ENCODE results near the gene CDH4. TPM values are rescaled to one million over a fixed set of nuclear protein-coding genes. Genes with fewer than 3 reads are reported as not detected.
A peak's percentile ranks its signal among the peaks of the same experiment; 100 is the strongest.
"Not testable (repeated sequence)": the region's sequence is repeated elsewhere in the genome, so short reads cannot be mapped to it uniquely, and the experiment has no call there.

Gene CDH4
- total RNA-seq, 2 donors from 2014 or later = 0.08 to 0.09 TPM

DNA sequence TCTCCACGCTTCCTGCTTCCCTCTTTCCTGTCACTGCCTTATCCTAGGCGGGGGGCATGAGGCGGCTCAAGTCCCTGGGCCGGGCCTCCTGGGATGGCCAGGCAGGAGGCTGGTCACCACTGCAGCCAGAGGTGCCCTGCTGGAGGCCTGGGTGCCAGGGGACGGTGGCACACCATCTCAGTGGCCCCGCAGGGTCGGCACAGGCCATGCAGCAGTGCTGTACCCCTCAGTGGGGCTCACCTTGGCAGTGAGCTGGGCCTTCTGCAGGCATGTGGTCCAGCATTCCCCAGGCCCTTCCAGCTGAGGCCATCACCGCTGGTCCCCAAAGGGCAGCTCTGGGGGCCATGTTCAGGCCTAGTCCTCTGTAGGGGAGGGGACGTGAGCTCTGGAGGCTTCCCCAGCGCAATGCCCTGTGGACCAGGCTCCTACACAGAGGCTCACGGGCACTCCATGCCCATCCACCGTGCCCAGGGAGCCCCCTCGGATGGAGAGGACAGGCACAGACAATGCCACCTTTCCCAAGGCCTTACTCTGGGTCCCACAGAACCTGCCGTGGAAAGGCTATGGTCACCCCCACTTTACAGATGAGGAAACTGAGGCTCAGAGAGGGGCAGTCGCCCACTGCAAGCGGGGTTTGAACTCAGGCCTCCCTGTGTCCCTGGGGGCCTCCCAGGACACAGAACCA is 689.8 kb downstream of the CDH4 start:
- no peaks in the 10 kb centered on the region for H3K9me3 Mint-ChIP-seq
- no peaks in the 10 kb centered on the region for H3K36me3 Mint-ChIP-seq
- ATAC-seq (no peak), DNase-seq (ENCODE audit: low spot score in 2 of 2) (peak in 1 of 2 donors; percentile 39)
- no peak overlapping the region for H3K27ac Mint-ChIP-seq

DNA sequence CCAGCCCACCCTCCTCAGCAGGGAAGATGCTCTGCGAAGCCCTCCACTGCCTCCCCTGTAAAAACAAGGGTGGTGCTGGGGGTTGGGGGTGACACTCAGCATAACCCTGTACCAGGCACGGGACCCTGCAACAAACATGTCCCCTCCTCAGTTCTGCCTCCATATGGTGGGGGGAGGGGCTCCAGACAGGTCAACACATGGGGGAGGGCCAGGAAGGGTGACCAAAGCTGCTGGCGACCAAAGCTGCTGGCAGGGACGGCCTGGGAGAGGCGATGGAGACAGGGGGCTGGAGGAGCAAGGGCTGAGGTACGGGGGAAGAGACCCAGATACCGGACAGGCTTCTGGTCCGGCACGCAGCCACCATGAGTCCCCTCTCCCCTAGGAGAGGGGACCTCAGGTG is 690.5 kb downstream of the CDH4 start:
- no peaks in the 10 kb centered on the region for H3K9me3 Mint-ChIP-seq
- H3K36me3 Mint-ChIP-seq = no peaks in the 10 kb centered on the region
- no peak overlapping the region for H3K27ac Mint-ChIP-seq
- ATAC-seq = no peak
- no peak for DNase-seq (ENCODE audit: low spot score in 2 of 2)

DNA sequence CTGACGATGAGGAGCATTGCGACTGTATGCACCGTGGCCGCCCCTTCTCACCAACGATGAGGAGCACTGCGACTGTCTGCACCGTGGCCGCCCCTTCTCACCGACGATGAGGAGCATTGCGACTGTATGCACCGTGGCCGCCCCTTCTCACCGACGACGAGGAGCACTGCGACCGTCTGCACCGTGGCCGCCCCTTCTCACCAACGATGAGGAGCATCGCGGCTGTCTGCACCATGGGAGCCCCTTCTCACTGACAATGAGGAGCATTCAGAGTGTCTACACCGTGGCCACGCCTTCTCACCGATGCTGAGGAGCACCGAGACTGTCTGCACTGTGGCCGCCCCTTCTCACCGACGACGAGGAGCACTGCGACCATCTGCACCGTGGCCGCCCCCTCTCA is 692.9 kb downstream of the CDH4 start:
- not testable (repeated sequence) for ATAC-seq; H3K9me3 Mint-ChIP-seq; H3K36me3 Mint-ChIP-seq; DNase-seq (ENCODE audit: low spot score in 2 of 2); H3K27ac Mint-ChIP-seq

DNA sequence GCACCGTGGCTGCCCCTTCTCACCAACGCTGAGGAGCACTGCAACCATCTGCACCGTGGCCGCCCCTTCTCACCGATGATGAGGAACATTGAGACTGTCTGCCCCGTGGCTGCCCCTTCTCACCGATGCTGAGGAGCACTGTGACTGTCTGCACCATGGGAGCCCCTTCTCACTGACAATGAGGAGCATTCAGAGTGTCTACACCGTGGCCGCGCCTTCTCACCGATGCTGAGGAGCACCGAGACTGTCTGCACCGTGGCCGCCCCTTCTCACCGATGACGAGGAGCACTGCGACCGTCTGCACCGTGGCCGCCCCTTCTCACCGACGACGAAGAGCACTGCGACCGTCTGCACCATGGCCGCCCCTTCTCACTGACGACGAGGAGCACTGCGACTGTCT is 693.4 kb downstream of the CDH4 start:
- not testable (repeated sequence) for DNase-seq (ENCODE audit: low spot score in 2 of 2); H3K27ac Mint-ChIP-seq; H3K36me3 Mint-ChIP-seq; ATAC-seq; H3K9me3 Mint-ChIP-seq

DNA sequence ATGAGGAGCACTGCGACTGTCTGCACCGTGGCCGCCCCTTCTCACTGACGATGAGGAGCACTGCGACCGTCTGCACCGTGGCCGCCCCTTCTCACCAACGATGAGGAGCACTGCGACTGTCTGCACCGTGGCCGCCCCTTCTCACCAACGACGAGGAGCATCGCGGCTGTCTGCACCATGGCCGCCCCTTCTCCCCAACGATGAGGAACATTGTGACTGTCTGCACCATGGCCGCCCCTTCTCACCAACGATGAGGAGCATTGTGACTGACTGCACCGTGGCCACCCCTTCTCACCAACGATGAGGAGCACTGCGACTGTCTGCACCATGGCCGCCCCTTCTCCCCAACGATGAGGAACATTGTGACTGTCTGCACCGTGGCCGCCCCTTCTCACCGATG is 696.0 kb downstream of the CDH4 start:
- H3K36me3 Mint-ChIP-seq, ATAC-seq, H3K9me3 Mint-ChIP-seq, H3K27ac Mint-ChIP-seq: not testable (repeated sequence)
- DNase-seq (ENCODE audit: low spot score in 2 of 2) = peak in 1 of 2 donors; percentile 20

DNA sequence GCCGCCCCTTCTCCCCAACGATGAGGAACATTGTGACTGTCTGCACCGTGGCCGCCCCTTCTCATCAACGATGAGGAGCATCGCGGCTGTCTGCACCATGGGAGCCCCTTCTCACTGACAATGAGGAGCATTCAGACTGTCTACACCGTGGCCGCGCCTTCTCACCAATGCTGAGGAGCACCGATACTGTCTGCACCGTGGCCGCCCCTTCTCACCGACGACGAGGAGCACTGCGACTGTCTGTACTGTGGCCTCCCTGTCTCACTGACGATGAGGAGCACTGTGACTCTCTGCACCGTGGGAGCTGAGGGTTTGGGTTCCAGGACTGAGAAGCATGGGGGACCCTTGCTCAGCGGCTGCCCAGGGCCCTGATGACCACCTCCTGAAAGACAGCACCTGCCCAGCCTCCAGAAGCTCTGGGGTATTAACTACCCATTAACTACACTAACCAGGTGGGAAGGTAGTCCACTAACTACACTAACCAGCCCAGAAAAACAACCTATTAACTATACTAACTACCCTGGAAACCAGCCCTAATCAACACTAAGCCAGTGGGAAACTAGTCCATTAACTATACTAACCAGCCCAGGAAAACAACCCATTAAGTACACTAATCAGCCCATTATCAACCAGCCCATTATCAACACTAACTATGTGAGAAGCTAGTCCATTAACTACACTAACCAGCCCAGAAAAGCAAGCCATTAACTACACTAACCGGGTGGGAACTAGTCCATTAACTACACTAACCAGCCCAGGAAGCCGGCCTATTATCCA is 696.7 kb downstream of the CDH4 start:
- H3K9me3 Mint-ChIP-seq = no peaks in the 10 kb centered on the region
- no peak for DNase-seq (ENCODE audit: low spot score in 2 of 2)
- no peak overlapping the region for H3K27ac Mint-ChIP-seq
- ATAC-seq = no peak
- H3K36me3 Mint-ChIP-seq = no peaks in the 10 kb centered on the region

DNA sequence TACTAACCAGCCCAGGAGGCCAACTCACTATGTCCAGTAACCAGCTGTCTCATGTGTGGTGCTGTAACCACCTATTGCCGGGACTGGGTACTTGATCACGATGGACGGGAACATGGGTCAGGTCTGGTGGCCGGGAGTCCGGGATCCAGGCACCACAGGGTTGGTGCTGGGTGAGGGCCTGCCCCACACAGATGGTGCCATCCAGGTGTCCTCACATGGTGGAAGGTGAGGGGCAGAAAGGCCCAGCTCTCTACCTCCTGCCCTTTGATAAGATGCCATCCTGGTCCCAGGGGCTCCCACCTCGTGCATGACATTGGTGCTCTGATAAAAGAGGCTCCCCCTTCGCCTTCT is 697.3 kb downstream of the CDH4 start:
- ATAC-seq = no peak

DNA sequence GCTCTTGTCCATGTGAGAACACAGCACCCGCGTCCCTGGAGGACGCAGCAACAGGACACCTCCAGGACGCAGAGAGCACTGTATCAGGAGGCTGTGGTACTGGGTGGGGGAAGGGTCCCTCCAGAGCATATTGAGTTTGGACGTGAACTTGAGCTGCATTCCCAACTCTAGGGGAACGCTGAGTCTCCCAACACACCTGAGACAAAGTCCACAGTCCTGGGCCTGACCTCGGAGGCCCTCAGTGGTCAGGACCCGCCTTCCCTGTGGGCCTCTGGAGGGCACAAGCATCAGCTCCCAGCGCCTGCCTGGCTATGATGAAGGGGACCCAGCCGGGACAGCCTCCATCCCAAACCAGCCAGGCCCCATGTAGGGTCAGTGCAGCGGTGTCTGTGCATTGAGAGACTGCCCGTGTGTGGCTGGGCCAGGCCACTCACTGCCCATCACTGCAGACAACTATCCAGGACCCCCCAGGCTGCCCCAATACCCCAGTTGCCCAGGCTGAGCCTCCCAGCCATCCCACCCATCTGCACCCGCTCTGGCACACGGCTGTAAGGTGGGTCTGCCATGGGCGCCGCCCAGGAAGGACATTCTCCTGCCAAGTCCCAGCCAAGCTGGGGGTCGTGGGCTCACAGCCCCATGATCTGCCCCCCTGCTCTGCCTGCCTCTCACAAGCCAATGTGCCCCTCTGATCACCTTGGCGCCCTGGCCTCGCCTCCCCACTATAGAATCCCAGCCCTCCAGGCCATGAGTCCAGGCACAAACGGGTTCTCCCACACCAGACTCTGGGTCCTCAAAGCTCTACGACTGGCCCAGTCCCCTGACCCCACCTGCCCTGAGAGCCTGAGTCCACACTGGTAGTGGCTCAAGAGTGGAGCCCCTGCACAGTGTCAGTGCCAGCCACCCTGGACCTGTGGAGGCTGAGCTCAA is 697.9 kb downstream of the CDH4 start:
- peak in 1 of 2 donors; percentile 46 for DNase-seq (ENCODE audit: low spot score in 2 of 2)
- no peaks in the 10 kb centered on the region for H3K36me3 Mint-ChIP-seq
- no peak overlapping the region for H3K27ac Mint-ChIP-seq
- no peak for ATAC-seq
- H3K9me3 Mint-ChIP-seq = no peaks in the 10 kb centered on the region

More for the DNA sequence above, 697.3 kb downstream of the CDH4 start:
- H3K9me3 Mint-ChIP-seq = no peaks in the 10 kb centered on the region
- H3K27ac Mint-ChIP-seq = no peak overlapping the region
- peak in 1 of 2 donors; percentile 46 for DNase-seq (ENCODE audit: low spot score in 2 of 2)
- H3K36me3 Mint-ChIP-seq = no peaks in the 10 kb centered on the region

DNA sequence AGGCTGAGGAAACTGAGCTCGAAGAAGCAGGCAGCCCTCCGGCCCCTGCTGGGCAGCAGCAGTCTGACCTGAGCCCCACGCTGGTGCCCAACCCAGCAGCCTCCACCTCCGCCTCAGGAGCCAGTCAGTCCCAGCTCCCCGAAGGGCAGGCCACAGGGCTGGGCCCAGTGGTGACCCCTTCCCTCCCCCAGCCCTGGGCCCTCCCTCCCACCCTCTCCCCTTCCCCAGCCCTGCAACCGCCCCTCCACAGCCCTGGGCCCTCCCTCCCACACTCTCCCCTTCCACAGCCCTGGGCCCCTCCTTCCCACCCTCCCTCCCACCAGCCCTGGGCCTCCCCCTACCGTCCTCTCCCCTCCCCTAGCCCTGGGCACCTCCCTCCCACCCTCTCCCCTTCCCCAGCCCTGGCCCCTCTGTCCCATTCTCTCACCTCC is 698.6 kb downstream of the CDH4 start:
- ATAC-seq = no peak

DNA sequence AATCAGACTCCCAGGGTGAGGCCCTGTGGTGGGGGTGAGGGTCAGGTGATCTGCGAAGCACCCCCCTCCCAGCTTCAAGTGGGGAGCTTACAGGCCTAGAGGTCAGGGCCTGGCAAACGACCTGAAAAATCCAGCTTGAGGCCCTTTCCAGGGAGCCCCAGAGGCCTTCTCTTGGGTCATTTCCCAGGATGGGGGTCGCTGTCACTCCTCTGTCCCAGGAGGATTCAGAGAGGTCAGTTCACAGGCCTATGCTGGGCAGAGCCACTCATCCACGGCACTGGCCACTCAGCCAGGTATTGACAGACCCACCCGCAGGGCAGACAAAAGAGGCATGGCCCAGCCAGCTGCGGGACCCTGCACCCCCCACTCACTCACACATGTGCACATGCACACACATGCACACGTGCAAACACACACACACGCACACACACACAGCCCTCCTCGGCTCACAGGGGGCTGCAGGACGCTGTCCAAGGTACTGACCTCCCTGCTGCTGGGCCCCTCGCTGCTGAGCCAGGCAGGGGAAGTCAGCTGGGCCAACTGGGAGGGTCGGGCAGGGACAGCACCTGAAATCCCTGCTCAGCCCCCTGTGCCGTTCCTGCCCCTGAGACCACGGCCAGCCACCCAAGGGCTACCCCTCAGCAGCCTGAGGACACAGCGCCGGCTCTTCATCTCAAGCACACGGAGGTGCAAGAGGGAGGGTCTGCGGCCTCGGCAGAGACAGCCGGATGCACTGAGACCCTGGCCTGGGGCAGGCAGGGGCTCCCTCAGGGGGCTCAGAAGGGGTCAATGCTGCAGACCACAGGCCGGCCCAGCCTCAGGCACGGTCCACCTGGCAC is 699.9 kb downstream of the CDH4 start:
- ATAC-seq = no peak
- no peak overlapping the region for H3K27ac Mint-ChIP-seq
- DNase-seq (ENCODE audit: low spot score in 2 of 2) = peak in 1 of 2 donors; percentile 38
- H3K9me3 Mint-ChIP-seq = no peaks in the 10 kb centered on the region
- H3K36me3 Mint-ChIP-seq = no peaks in the 10 kb centered on the region

More for the DNA sequence above, 698.6 kb downstream of the CDH4 start:
- DNase-seq (ENCODE audit: low spot score in 2 of 2) = no peak
- Mint-ChIP-seq H3K27ac (no peak overlapping the region), H3K9me3 (no peaks in the 10 kb centered on the region), H3K36me3 (no peaks in the 10 kb centered on the region)

DNA sequence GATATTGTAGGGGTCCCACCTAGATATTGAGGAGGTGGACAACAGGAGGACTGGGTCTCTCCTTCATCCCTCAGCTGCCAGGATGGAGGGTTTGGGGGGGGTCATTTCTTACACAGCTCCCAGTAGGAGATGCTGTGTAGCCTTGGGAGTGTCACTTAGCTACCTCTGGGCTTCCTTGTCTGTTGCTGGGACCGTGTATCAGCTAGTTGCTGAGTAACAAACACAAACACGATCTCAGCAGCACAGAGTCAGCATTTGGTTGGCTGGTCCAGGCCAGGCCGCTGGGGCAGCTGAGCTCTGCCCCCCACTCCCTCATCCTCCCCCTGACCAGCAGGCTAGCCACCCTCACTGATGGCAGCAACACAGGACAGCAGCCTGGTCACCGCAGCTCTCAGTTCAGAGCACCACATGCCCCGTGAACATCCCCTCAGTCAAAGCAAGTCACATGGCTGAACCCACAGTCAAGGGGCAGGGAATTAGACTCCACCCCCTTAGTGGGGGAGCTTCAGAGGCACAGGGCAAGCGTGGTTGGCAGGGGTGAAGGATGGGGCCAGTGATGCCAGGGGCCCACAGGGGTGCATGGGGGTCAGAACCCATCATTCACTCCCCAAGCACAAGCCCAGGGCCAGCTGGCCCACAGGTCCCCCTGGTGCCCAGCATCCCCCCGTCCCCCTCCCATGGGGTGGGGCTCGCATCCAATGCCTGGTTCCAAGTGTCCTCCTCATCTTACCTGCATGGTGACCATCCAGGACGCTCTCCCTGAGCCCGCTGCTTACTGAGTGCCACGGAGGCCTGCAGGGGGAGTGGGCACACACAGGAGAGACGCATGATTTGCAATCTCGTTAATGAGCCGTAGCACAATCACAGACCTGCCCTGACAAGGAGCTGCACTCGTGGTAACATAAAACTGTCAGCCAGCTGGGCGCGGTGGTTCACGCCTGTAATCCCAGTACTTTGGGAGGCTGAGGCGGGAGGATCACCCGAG is 701.3 kb downstream of the CDH4 start:
- H3K27ac Mint-ChIP-seq = no peak overlapping the region
- ATAC-seq (no peak), DNase-seq (ENCODE audit: low spot score in 2 of 2) (peak in 1 of 2 donors; percentile 44)
- H3K9me3 Mint-ChIP-seq = no peaks in the 10 kb centered on the region
- no peaks in the 10 kb centered on the region for H3K36me3 Mint-ChIP-seq

DNA sequence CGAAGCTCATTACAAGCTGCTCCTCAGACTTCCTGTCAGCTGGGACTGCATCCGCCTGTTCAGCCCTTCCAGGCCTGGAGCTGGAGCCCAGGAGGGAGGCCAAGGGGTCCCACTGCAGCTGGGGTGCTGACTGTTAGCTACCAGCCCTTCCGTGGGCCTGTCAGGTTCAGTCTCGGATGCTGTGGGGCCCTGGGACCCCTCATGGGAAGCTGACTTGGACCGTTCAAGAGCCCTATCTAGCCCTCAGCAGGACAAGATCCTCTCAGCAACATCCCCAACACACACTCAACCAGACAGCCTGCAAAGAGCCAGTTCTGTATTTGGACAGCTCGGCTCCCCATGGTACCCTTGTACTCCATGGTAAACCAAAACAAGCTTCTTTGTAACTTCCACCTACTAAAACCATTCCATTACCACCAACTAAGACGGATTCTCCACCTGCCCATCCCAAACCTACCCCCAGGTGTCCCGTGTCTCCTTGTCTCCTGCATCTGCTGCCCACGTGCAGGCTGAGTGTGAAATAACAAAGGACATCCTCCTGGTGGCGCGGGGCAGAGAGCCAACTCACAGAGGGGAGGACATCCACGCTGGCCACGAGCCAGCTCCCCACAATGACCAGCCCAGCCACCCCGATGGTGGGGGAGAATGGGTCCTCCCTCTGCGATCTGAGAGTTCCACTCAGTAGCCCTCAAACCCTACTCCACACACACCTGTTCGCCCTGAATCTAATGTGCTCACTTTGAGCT is 702.4 kb downstream of the CDH4 start:
- H3K36me3 Mint-ChIP-seq = no peaks in the 10 kb centered on the region
- ATAC-seq (no peak), DNase-seq (ENCODE audit: low spot score in 2 of 2) (peak in 1 of 2 donors; percentile 30)
- no peak overlapping the region for H3K27ac Mint-ChIP-seq
- H3K9me3 Mint-ChIP-seq = no peaks in the 10 kb centered on the region

DNA sequence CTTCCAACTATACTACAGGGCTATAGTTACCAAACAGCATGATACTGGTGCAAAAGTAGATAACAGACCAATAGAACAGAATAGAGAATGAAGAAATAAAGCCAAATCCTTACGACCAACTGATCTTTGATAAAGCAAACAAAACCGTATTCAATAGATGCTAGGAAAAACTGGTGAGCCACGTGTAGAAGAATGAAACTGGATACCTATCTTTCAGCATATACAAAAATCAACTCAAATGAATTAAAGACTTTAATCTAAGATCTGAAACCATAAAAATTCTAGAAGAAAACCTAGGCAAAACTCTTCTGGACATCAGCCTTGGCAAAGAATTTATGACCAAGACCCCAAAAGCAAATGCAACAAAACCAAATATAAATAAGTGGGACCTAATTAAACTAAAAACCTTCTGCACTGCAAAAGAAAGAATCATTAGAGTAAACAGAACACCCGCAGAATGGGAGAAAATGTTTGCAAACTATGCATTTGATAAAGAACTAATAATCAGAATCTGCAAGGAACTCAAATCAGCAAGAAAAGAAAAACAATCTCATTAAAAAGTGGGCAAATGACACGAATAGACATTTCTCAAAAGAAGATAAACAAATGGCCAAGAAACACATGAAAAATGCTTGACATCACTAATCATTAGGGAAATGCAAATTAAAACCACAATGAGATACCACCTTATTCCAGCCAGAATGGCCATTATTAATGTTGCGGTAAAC is 703.8 kb downstream of the CDH4 start:
- H3K27ac Mint-ChIP-seq = no peak overlapping the region
- H3K36me3 Mint-ChIP-seq = no peaks in the 10 kb centered on the region
- DNase-seq (ENCODE audit: low spot score in 2 of 2) (no peak), ATAC-seq (no peak)
- no peaks in the 10 kb centered on the region for H3K9me3 Mint-ChIP-seq
